Ishikawa (cell line): Measurements from ENCODE around the gene LRRC47.

Experiments used
- CEBPB ChIP-seq: IDR thresholded peaks from 2 replicates; pipeline ENCODE4 v1.6.1; 2012
- CREB1 ChIP-seq: IDR thresholded peaks from 2 replicates; pipeline ENCODE4 v1.6.1; 2012; ENCODE audit warnings: low read depth
- EGR1 ChIP-seq: IDR thresholded peaks from 2 replicates; pipeline ENCODE4 v1.6.1; 2012
- EP300 ChIP-seq: IDR thresholded peaks from 2 replicates; pipeline ENCODE4 v1.6.1; 2012; ENCODE audit warnings: borderline replicate concordance
- FOXM1 ChIP-seq: IDR thresholded peaks from 2 replicates; pipeline ENCODE4 v1.6.1; 2012; ENCODE audit warnings: low read depth, borderline replicate concordance
- MAX ChIP-seq: IDR thresholded peaks from 2 replicates; pipeline ENCODE4 v1.6.1; 2012
- NFIC ChIP-seq: IDR thresholded peaks from 2 replicates; pipeline ENCODE4 v1.6.1; 2012
- RAD21 ChIP-seq: IDR thresholded peaks from 2 replicates; pipeline ENCODE4 v1.6.1; 2012; ENCODE audit warnings: low read depth
- REST ChIP-seq: IDR thresholded peaks from 2 replicates; pipeline ENCODE4 v1.6.1; 2012; ENCODE audit warnings: low read depth, mild to moderate bottlenecking
- TAF1 ChIP-seq: IDR thresholded peaks from 2 replicates; pipeline ENCODE4 v1.6.1; 2012; ENCODE audit warnings: low read depth, mild to moderate bottlenecking
- TCF12 ChIP-seq: IDR thresholded peaks from 2 replicates; pipeline ENCODE4 v1.6.1; 2012; ENCODE audit warnings: low read depth
- TEAD4 ChIP-seq: IDR thresholded peaks from 2 replicates; pipeline ENCODE4 v1.6.1; 2012
- YY1 ChIP-seq: IDR thresholded peaks from 2 replicates; pipeline ENCODE4 v1.6.1; 2012; ENCODE audit warnings: low read depth
- ZBTB7A ChIP-seq: IDR thresholded peaks from 2 replicates; pipeline ENCODE4 v1.6.1; 2012; ENCODE audit warnings: low read depth
- TF ChIP-seq, protein P1 (sequence below): IDR thresholded peaks from 2 replicates; pipeline ENCODE4 v1.6.1; 2012

The LRRC47 gene

GRCh38 chr1:3796215-3797061 lies at the start of gene LRRC47:
TSS of gene LRRC47 (minus strand) at chr1:3796498. CDS start at chr1:3796476, 22 bp downstream.
- TF ChIP-seq ZBTB7A (no peak), MAX (peak; percentile 85), TAF1 (peak; percentile 95), FOXM1 (no peak), EP300 (no peak), NFIC (peak; percentile 52), RAD21 (no peak), EGR1 (peak; percentile 64; the same call in 1 of the 2 replicates), TCF12 (peak; percentile 81), YY1 (peak; percentile 95), REST (no peak), CREB1 (peak; percentile 72), CEBPB (no peak), TEAD4 (no peak)
- TF ChIP-seq, protein P1, sequence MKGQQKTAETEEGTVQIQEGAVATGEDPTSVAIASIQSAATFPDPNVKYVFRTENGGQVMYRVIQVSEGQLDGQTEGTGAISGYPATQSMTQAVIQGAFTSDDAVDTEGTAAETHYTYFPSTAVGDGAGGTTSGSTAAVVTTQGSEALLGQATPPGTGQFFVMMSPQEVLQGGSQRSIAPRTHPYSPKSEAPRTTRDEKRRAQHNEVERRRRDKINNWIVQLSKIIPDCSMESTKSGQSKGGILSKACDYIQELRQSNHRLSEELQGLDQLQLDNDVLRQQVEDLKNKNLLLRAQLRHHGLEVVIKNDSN, result no peak

GRCh38 chr1:3842912-3843311 lies 46.6 kb upstream of the LRRC47 start:
- TF ChIP-seq TEAD4, result no peak
- no peak for TF ChIP-seq REST
- no peak for TF ChIP-seq NFIC
- TF ChIP-seq CEBPB, result no peak
- TF ChIP-seq MAX, result no peak
- no peak for TF ChIP-seq EP300

DNA sequence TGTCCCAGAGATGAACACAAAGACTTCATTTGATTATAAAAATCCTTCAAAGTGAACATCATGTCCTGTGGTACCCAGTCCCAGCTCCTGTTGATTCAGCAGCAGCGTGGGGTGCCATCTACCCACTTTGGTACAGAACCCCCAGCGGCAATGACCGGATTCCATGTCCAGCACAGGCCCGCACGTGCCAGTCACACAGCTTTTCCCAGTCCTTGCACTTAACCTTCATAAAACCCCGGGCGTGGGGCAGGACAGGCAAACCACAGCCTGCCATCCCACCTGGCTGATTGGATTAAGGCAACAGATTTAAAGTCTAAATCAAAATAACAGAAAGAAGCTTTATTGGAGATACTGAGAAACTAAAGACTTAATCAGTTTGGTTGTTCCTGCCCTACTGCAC lies 45.2 kb upstream of the LRRC47 start:
- no peak for TF ChIP-seq TCF12
- no peak for TF ChIP-seq TAF1
- TF ChIP-seq CEBPB, result no peak

DNA sequence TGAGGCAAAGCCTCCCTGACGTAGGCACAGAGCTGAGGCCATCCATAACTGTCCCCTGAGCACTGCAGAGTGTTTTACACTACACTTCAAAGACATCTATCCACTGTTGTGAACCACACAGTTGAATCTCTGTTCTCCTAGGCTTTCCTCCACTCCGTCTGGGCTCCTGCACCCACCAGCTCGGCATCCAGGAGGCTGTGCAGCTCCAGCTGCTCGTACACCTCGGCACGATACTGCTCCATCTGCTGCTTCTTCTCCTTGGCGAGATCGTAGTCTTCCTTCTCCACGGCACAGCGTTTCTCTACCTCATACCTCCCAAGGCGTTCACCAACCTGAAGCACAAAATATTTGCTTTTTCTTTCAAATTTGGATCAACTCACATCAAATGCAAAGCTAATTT lies 42.5 kb upstream of the LRRC47 start:
- TF ChIP-seq EP300 (no peak), NFIC (no peak), MAX (no peak), TCF12 (no peak), ZBTB7A (no peak), RAD21 (no peak), EGR1 (no peak), CREB1 (no peak), TEAD4 (no peak), CEBPB (no peak), TAF1 (no peak), REST (no peak)
- TF ChIP-seq, protein P1, result no peak
